Liver (tissue), 9 donors: ENCODE results near the gene LRRC28. TPM values are rescaled to one million over a fixed set of nuclear protein-coding genes. Genes with fewer than 3 reads are reported as not detected.

Experiments
- DNase-seq: peaks from one replicate; pipeline ENCODE4 v3.0.0-alpha.2; 2017; ENCODE audit warnings: low spot score
- H3K27ac ChIP-seq, 2 donors: one replicate each; pipeline ENCODE4 v1.7.0; 2013; ENCODE audit warnings: inconsistent platforms in 2 of 2, low read length in 2 of 2, control low read depth in 1 of 2, low read depth in 1 of 2, mild to moderate bottlenecking in 1 of 2
- H3K27me3 ChIP-seq, 4 donors: one replicate each; pipeline versions ENCODE4 v1.6.1 to v1.7.0; 2013; ENCODE audit warnings: low read length in 3 of 4, inconsistent platforms in 1 of 4, mild to moderate bottlenecking in 1 of 4, moderate library complexity in 1 of 4; ENCODE audit not compliant: control insufficient read depth in 4 of 4, insufficient read depth in 4 of 4
- H3K36me3 ChIP-seq, 4 donors: one replicate each; pipeline versions ENCODE4 v1.6.1 to v1.7.0; 2013; ENCODE audit warnings: low read length in 3 of 4, mild to moderate bottlenecking in 3 of 4, low read depth in 1 of 4, moderate library complexity in 1 of 4; ENCODE audit not compliant: control insufficient read depth in 4 of 4, insufficient read depth in 3 of 4
- H3K4me1 ChIP-seq, 4 donors: one replicate each; pipeline versions ENCODE4 v1.6.1 to v1.7.0; 2013; ENCODE audit warnings: low read length in 3 of 4, mild to moderate bottlenecking in 3 of 4, moderate library complexity in 1 of 4; ENCODE audit not compliant: control insufficient read depth in 4 of 4, insufficient read depth in 4 of 4
- H3K4me3 ChIP-seq, 3 donors: one replicate each; pipeline versions ENCODE4 v1.6.1 to v1.7.0; 2013; ENCODE audit warnings: low read length in 3 of 3, control low read depth in 1 of 3, low read depth in 1 of 3, mild to moderate bottlenecking in 1 of 3
- H3K9ac ChIP-seq, 2 donors: one replicate each; pipeline ENCODE4 v1.7.0; 2013; ENCODE audit warnings: low read length in 2 of 2, mild to moderate bottlenecking in 2 of 2, moderate library complexity in 2 of 2, control low read depth in 1 of 2, low read depth in 1 of 2
- H3K9me3 ChIP-seq, 4 donors: one replicate each; pipeline versions ENCODE4 v1.6.1 to v1.7.0; 2013; ENCODE audit warnings: low read length in 3 of 4; ENCODE audit not compliant: control insufficient read depth in 4 of 4
- CTCF ChIP-seq: fragments of 150-350 bp; IDR thresholded peaks from 2 replicates; pipeline ENCODE4 v1.5.1; 2017; ENCODE audit warnings: improper control_type of control experiment, low read depth, low read length; ENCODE audit not compliant: missing input control
- EGR1 ChIP-seq, 2 donors: IDR thresholded peaks; 2 replicates each; pipeline ENCODE4 v1.6.1; 2016 to 2018; ENCODE audit warnings: antibody characterized with exemption in 2 of 2, low read depth in 2 of 2
- HNF4A ChIP-seq, 2 donors: conservative IDR thresholded peaks; 2 replicates each; pipeline ENCODE4 v1.6.1; 2016; ENCODE audit warnings: antibody characterized with exemption in 2 of 2, mild to moderate bottlenecking in 2 of 2
- JUND ChIP-seq, 2 donors: IDR thresholded peaks; 2 replicates each; pipeline ENCODE4 v1.6.1; 2016; ENCODE audit warnings: antibody characterized with exemption in 2 of 2
- RAD21 ChIP-seq, 2 donors: IDR thresholded peaks; 2 replicates each; pipeline ENCODE4 v1.6.1; 2016; ENCODE audit warnings: antibody characterized with exemption in 2 of 2, mild to moderate bottlenecking in 2 of 2
- REST ChIP-seq: IDR thresholded peaks from 2 replicates; pipeline ENCODE4 v1.6.1; 2016; ENCODE audit warnings: antibody characterized with exemption, mild to moderate bottlenecking
- RXRA ChIP-seq, 2 donors: IDR thresholded peaks; 2 replicates each; pipeline ENCODE4 v1.6.1; 2017 to 2018; ENCODE audit warnings: antibody characterized with exemption in 2 of 2, mild to moderate bottlenecking in 1 of 2
- polyA plus RNA-seq, 2 donors: library from polyadenylated mRNA; stranded (reverse) in 1 of 2; unstranded in 1 of 2; fragments of 200-250 nt in 1 of 2; fragments of >200 nt in 1 of 2; fragmentation: Nextera tagmentation in 1 of 2; extraction: Ambion mirVana in 1 of 2; gene quantifications; one replicate each; pipeline versions ENCODE4 v1.2.1 to v1.2.3, GENCODE V29; 2013 to 2015
- total RNA-seq, 2 donors: library from RNA; depleted of rRNA; stranded (reverse); fragments of >200 nt; gene quantifications; one replicate each; pipeline ENCODE4 v1.2.3, GENCODE V29; 2014
- TF ChIP-seq, protein P1 (sequence below): IDR thresholded peaks from 2 replicates; pipeline ENCODE4 v1.6.1; 2016; ENCODE audit warnings: antibody characterized with exemption
- TF ChIP-seq, protein P2 (sequence below): IDR thresholded peaks from 2 replicates; pipeline ENCODE4 v1.6.1; 2016; ENCODE audit warnings: antibody characterized with exemption
- TF ChIP-seq, protein P3 (sequence below): IDR thresholded peaks from 2 replicates; pipeline ENCODE4 v1.6.1; 2016; ENCODE audit warnings: antibody characterized with exemption
- donor health status: healthy.
- donor health status: healthy.
- donor health status: healthy.
- donor health status: healthy.
- donor health status: healthy.

The LRRC28 gene
- total and polyA plus RNA-seq, 4 donors: 15.4 to 46.6 (median 41.0) TPM

DNA sequence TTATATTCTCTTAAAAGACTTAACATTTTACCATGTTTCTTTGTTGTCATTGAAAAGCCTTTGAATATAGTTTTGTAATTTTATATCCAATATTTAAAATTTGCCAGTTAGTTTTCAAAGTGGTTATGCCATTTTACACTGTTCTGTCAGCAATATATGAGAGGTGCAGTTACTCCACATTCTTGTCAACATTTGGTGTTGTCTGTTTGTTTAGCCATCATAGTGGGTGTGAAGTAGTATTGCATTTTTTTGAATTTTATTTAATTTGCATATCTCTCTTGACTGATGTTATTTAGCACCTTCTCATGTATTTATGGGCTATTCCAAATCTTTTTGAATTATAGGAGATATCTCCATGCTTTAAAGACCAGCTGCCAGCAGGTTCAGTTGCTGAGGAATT, 40.4 kb downstream of the LRRC28 start:
- Histone ChIP-seq H3K4me3 (no peak overlapping the region), H3K9ac (no peak overlapping the region), H3K27ac (no peak overlapping the region), H3K9me3 (no peaks in the 10 kb centered on the region), H3K27me3 (no peaks in the 10 kb centered on the region), H3K36me3 (peaks cover 2 to 20% (median 7%) of the 10 kb centered on the region in 4 donors), H3K4me1 (peaks cover 2 to 20% (median 5%) of the 10 kb centered on the region in 4 donors)
- TF ChIP-seq, protein P1, sequence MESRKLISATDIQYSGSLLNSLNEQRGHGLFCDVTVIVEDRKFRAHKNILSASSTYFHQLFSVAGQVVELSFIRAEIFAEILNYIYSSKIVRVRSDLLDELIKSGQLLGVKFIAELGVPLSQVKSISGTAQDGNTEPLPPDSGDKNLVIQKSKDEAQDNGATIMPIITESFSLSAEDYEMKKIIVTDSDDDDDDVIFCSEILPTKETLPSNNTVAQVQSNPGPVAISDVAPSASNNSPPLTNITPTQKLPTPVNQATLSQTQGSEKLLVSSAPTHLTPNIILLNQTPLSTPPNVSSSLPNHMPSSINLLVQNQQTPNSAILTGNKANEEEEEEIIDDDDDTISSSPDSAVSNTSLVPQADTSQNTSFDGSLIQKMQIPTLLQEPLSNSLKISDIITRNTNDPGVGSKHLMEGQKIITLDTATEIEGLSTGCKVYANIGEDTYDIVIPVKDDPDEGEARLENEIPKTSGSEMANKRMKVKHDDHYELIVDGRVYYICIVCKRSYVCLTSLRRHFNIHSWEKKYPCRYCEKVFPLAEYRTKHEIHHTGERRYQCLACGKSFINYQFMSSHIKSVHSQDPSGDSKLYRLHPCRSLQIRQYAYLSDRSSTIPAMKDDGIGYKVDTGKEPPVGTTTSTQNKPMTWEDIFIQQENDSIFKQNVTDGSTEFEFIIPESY: no peak
- TF ChIP-seq, protein P2, sequence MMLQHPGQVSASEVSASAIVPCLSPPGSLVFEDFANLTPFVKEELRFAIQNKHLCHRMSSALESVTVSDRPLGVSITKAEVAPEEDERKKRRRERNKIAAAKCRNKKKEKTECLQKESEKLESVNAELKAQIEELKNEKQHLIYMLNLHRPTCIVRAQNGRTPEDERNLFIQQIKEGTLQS: no peak
- TF ChIP-seq, protein P3, sequence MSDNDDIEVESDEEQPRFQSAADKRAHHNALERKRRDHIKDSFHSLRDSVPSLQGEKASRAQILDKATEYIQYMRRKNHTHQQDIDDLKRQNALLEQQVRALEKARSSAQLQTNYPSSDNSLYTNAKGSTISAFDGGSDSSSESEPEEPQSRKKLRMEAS: no peak
- TF ChIP-seq RAD21 (IDR thresholded peaks at IDR 0.05): no peak
- TF ChIP-seq REST: no peak
- no peak for TF ChIP-seq RXRA (IDR thresholded peaks at IDR 0.05)
- TF ChIP-seq CTCF: no peak
- no peak for TF ChIP-seq JUND (IDR thresholded peaks at IDR 0.05)
- no peak for DNase-seq

GRCh38 chr15:99295840-99296239, 44.6 kb downstream of the LRRC28 start:
- Histone ChIP-seq H3K4me3 (no peak overlapping the region), H3K36me3 (peaks cover 2 to 10% (median 6%) of the 10 kb centered on the region in 4 donors), H3K9ac (no peak overlapping the region), H3K9me3 (no peaks in the 10 kb centered on the region), H3K27ac (no peak overlapping the region), H3K4me1 (peaks cover 2 to 20% (median 6%) of the 10 kb centered on the region in 4 donors), H3K27me3 (no peaks in the 10 kb centered on the region)
- TF ChIP-seq RAD21 (IDR thresholded peaks at IDR 0.05) (peak; percentile 23 to 47), HNF4A (conservative IDR thresholded peaks at IDR 0.05) (peak; percentile 6 to 21), EGR1 (IDR thresholded peaks at IDR 0.05; ENCODE audit: low read depth in 2 of 2) (no peak)
- DNase-seq: no peak
